CD4-positive, alpha-beta T cell (primary cell): ENCODE measurements around the gene PAN2. TPM values are rescaled to one million over a fixed set of nuclear protein-coding genes. Genes with fewer than 3 reads are reported as not detected.

ENCODE experiments used
- ATAC-seq: fragments of 200-7000 bp; cut with Tn5 transposase; one replicate; pipeline ENCODE4 v1.10.0; 2022; ENCODE audit warnings: mild to moderate bottlenecking; ENCODE audit not compliant: poor library complexity
- CTCF ChIA-PET: fragments of 350-600 bp; sonication (Branson Sonifier 250); formaldehyde crosslinking; loops from one replicate; lab custom pipeline; 2021; ENCODE audit warnings: antibody characterized with exemption, inconsistent platforms; lab: Charles Lee
- POLR2A ChIA-PET: fragments of 350-600 bp; sonication (Branson Sonifier 250); formaldehyde crosslinking; loops from one replicate; lab custom pipeline; 2021; ENCODE audit warnings: antibody characterized with exemption, inconsistent platforms; lab: Charles Lee
- DNase-seq, 14 experiments: peaks; one replicate each; pipeline ENCODE4 v3.0.0-alpha.2; 2013 to 2020; ENCODE audit warnings: mixed read lengths in 2 of 14
- H3K27ac ChIP-seq, 2 donors: one replicate each; pipeline versions ENCODE4 v1.5.1 to v1.7.0; 2013; ENCODE audit warnings: low read length in 2 of 2, low read depth in 1 of 2, mild to moderate bottlenecking in 1 of 2
- H3K27me3 ChIP-seq, 2 experiments: 1 replicate in 1 of 2; 2 replicates in 1 of 2; pipeline versions ENCODE4 v1.6.1 to v1.7.0; 2013; ENCODE audit warnings: low read length in 2 of 2, control low read depth in 1 of 2, mild to moderate bottlenecking in 1 of 2, moderate library complexity in 1 of 2; ENCODE audit not compliant: insufficient read depth in 2 of 2, control insufficient read depth in 1 of 2
- H3K36me3 ChIP-seq: one replicate; pipeline ENCODE4 v1.6.1; 2013; ENCODE audit warnings: low read length, control low read depth; ENCODE audit not compliant: insufficient read depth
- H3K4me1 ChIP-seq: one replicate; pipeline ENCODE4 v1.6.1; 2013; ENCODE audit warnings: low read length, control low read depth; ENCODE audit not compliant: insufficient read depth
- H3K4me3 ChIP-seq: one replicate; pipeline ENCODE4 v1.5.1; 2013; ENCODE audit warnings: mild to moderate bottlenecking, low read length, moderate library complexity
- H3K9me3 ChIP-seq, 2 experiments: 1 replicate in 1 of 2; 2 replicates in 1 of 2; pipeline versions ENCODE4 v1.6.1 to v1.7.0; 2013; ENCODE audit warnings: low read length in 2 of 2, mild to moderate bottlenecking in 2 of 2, control low read depth in 1 of 2, moderate library complexity in 1 of 2; ENCODE audit not compliant: control insufficient read depth in 1 of 2, insufficient read depth in 1 of 2
- H3K27ac Mint-ChIP-seq: one replicate; pipeline ENCODE4 v1.8.0; 2020; ENCODE audit warnings: mixed read lengths
- H3K27me3 Mint-ChIP-seq: one replicate; pipeline ENCODE4 v1.8.0; 2021; ENCODE audit warnings: mixed read lengths
- H3K36me3 Mint-ChIP-seq: one replicate; pipeline ENCODE4 v1.8.0; 2021; ENCODE audit warnings: low read depth, mixed read lengths
- H3K4me1 Mint-ChIP-seq: one replicate; pipeline ENCODE4 v1.8.0; 2021; ENCODE audit warnings: low read depth, mixed read lengths
- H3K4me3 Mint-ChIP-seq: one replicate; pipeline ENCODE4 v1.8.0; 2020; ENCODE audit warnings: mild to moderate bottlenecking, mixed read lengths
- H3K9me3 Mint-ChIP-seq: one replicate; pipeline ENCODE4 v1.8.0; 2020; ENCODE audit warnings: mixed read lengths
- CTCF ChIP-seq: fragments of 200-600 bp; IDR thresholded peaks from one replicate; pipeline ENCODE4 v1.8.0; 2022; ENCODE audit warnings: antibody characterized with exemption, mild to moderate bottlenecking
- intact Hi-C, 2 experiments: fragments of 100-400 bp; cut with DNase I in 1 of 2; cut with micrococcal nuclease in 1 of 2; formaldehyde crosslinking; loops; one replicate each; pipeline versions ENCODE4 v1.15.1 to v1.9.0; 2023 to 2025; cut with DNase I, micrococcal nuclease
- total RNA-seq, 174 experiments: library from RNA in 2 of 174; stranded (reverse) in 2 of 174; gene quantifications; one replicate each; pipeline ENCODE4 v1.2.3 and lab custom pipeline; 2021 to 2026

The PAN2 gene
- total RNA-seq, 2 experiments from 2014 or later, result 104 to 107 TPM

- peak overlapping the region; percentile 99 for H3K4me3 Mint-ChIP-seq
- no peaks in the 10 kb centered on the region for H3K27me3 Mint-ChIP-seq
- ChIA-PET CTCF (no interaction called here), POLR2A (interaction anchor here (1.7 to 5.1 kb wide), 6 partner anchors 23 to 388 kb away, joined by 8 to 150 read pairs (median 19); partner anchors contain the start of genes COQ10A, IL23A, PAN2 and RAB5B)
- TF ChIP-seq CTCF, result no peak
- H3K9me3 Mint-ChIP-seq, result no peaks in the 10 kb centered on the region
- Histone ChIP-seq H3K27ac (no peak overlapping the region), H3K4me1 (peaks cover 27% of the 10 kb centered on the region), H3K4me3 (no peak overlapping the region), H3K36me3 (no peaks in the 10 kb centered on the region), H3K9me3 (no peaks in the 10 kb centered on the region), H3K27me3 (no peaks in the 10 kb centered on the region)
- H3K36me3 Mint-ChIP-seq, result peaks cover 27% of the 10 kb centered on the region
- ATAC-seq (no peak), DNase-seq (no peak)
- peak overlapping the region; percentile 93 for H3K27ac Mint-ChIP-seq
- intact Hi-C loops, result loop anchor here (5.0 kb wide), 3 partner anchors 44 to 276 kb away; partner anchors contain the start of gene CNPY2 (in 1 of the 2)
- peaks cover 33% of the 10 kb centered on the region for H3K4me1 Mint-ChIP-seq
These were observed 27.8 kb upstream of the PAN2 start for GRCh38 chr12:56361487-56362129.

- H3K4me1 Mint-ChIP-seq, result peaks cover 33% of the 10 kb centered on the region
- H3K36me3 Mint-ChIP-seq, result peaks cover 40% of the 10 kb centered on the region
- Histone ChIP-seq H3K36me3 (peaks cover 13% of the 10 kb centered on the region), H3K4me3 (peak within 1 kb of the TSS; percentile 90), H3K27me3 (no peaks in the 10 kb centered on the region), H3K4me1 (peaks cover 27% of the 10 kb centered on the region), H3K27ac (peak within 1 kb of the TSS; percentile 54 to 79), H3K9me3 (no peaks in the 10 kb centered on the region)
- peak; percentile 97 to 100 (median 99) for DNase-seq
- intact Hi-C loops, result loop anchor here (1.0 to 5.0 kb wide), 8 partner anchors 21 to 277 kb away; partner anchors contain the start of genes CNPY2 (in 1 of the 2), CS (in 1 of the 2) and IL23A (in 1 of the 2)
- H3K4me3 Mint-ChIP-seq, result peak within 1 kb of the TSS; percentile 99
- H3K27ac Mint-ChIP-seq, result peak within 1 kb of the TSS; percentile 93
- TF ChIP-seq CTCF, result no peak
- ChIA-PET POLR2A (interaction anchor here (0.6 to 5.1 kb wide), 43 partner anchors 9 to 1120 kb away, joined by 3 to 150 read pairs (median 6); partner anchors contain the start of genes ARHGAP9, ATP5F1B, CNPY2 and COQ10A), CTCF (interaction anchor here (0.6 to 2.9 kb wide), 10 partner anchors 13 to 234 kb away, joined by 3 to 17 read pairs (median 4); partner anchors contain the start of genes CNPY2, IL23A and PAN2)
- no peaks in the 10 kb centered on the region for H3K27me3 Mint-ChIP-seq
- H3K9me3 Mint-ChIP-seq, result no peaks in the 10 kb centered on the region
- ATAC-seq, result peak; percentile 94
These were observed 26.3 kb upstream of the PAN2 start, which contains the start of gene STAT2 for GRCh38 chr12:56359851-56360767. Gene STAT2 (minus strand): TSS chr12:56360107. CDS start chr12:56356571, 3,536 bp downstream.
